ENCODE data around the gene STMN1. TPM values are rescaled to one million over a fixed set of nuclear protein-coding genes. Genes with fewer than 3 reads are reported as not detected.

STMN1 gene
- total RNA-seq, 1 donor from 2014 or later = 91.8 TPM

- H3K27me3 ChIP-seq = no peaks in the 10 kb centered on the region
- DNase-seq (ENCODE audit: extremely low spot score in 2 of 2) = no peak
- H3K27ac ChIP-seq = no peak overlapping the region
- H3K4me3 ChIP-seq = no peak overlapping the region
- intact Hi-C loops (cut with DNase I) = no loop called here
- peaks cover 8% of the 10 kb centered on the region for H3K4me1 ChIP-seq
- H3K9me3 ChIP-seq = no peaks in the 10 kb centered on the region
- TF ChIP-seq, protein P1, sequence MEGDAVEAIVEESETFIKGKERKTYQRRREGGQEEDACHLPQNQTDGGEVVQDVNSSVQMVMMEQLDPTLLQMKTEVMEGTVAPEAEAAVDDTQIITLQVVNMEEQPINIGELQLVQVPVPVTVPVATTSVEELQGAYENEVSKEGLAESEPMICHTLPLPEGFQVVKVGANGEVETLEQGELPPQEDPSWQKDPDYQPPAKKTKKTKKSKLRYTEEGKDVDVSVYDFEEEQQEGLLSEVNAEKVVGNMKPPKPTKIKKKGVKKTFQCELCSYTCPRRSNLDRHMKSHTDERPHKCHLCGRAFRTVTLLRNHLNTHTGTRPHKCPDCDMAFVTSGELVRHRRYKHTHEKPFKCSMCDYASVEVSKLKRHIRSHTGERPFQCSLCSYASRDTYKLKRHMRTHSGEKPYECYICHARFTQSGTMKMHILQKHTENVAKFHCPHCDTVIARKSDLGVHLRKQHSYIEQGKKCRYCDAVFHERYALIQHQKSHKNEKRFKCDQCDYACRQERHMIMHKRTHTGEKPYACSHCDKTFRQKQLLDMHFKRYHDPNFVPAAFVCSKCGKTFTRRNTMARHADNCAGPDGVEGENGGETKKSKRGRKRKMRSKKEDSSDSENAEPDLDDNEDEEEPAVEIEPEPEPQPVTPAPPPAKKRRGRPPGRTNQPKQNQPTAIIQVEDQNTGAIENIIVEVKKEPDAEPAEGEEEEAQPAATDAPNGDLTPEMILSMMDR (IDR thresholded peaks at IDR 0.05) = no peak
- TF ChIP-seq POLR2AphosphoS5 (IDR thresholded peaks at IDR 0.05; ENCODE audit: insufficient read depth in 1 of 2, low read depth in 1 of 2) (no peak), POLR2A (IDR thresholded peaks at IDR 0.05) (no peak)
- no peaks in the 10 kb centered on the region for H3K36me3 ChIP-seq
Observed at GRCh38 chr1:25854554-25854953, 51.7 kb downstream of the STMN1 start.

Small RNA genes within 50 kb of the gene (microRNA-seq; reads per million reads assigned to microRNA genes)
- gene MIR3917 (ENCODE audit: borderline number of aligned reads, borderline replicate concordance) = not detected

Small RNA genes within 50 kb of the gene (small RNA-seq; reads per million reads assigned to genes)
- gene AL033528.1 (not detected), gene RF00019 (not detected), gene SNRPFP2 (not detected)

Other genes starting within 250 kb of the STMN1 start
- 39.0 TPM for gene SELENON, start 106.2 kb downstream of the STMN1 start, total RNA-seq
- gene MTFR1L, start 86.5 kb downstream of the STMN1 start, total RNA-seq = 55.7 TPM
- 1.5 TPM for gene AUNIP, start 47.0 kb downstream of the STMN1 start, total RNA-seq
- 7.1 TPM for gene PAQR7, start 30.7 kb downstream of the STMN1 start, total RNA-seq
- gene PAFAH2, start 91.6 kb upstream of the STMN1 start, total RNA-seq = 7.1 TPM
- gene EXTL1, start 115.4 kb upstream of the STMN1 start, total RNA-seq = 0.74 TPM
- gene SLC30A2, start 139.7 kb upstream of the STMN1 start, total RNA-seq = not detected
- gene TRIM63, start 161.2 kb upstream of the STMN1 start, total RNA-seq = not detected
- 5.6 TPM for gene PDIK1L, start 205.4 kb upstream of the STMN1 start, total RNA-seq